NOMO-1 treated with dmso at 0.1 percent for 144 hours (cell line): ENCODE measurements around the gene FCHO1.
"Not testable (repeated sequence)": the region's sequence is repeated elsewhere in the genome, so short reads cannot be mapped to it uniquely, and the experiment has no call there.

ENCODE experiments used
- DNase-seq: peaks from one replicate; lab custom pipeline; 2025; ENCODE audit not compliant: unreplicated experiment; lab: John Stamatoyannopoulos, UW

The FCHO1 gene

GRCh38 chr19:17790059-17790780 is 38.9 kb downstream of the FCHO1 start:
- DNase-seq = no peak

- DNase-seq = no peak
Observed at GRCh38 chr19:17794412-17794730, 43.1 kb downstream of the FCHO1 start.

GRCh38 chr19:17794731-17795494 is 43.6 kb downstream of the FCHO1 start, which contains the start of gene B3GNT3:
B3GNT3 (plus strand) TSS chr19:17795138; CDS start chr19:17807808, 12,670 bp downstream.
- no peak for DNase-seq

GRCh38 chr19:17795495-17795856 is 44.2 kb downstream of the FCHO1 start:
- no peak for DNase-seq

GRCh38 chr19:17796013-17796837 is 44.9 kb downstream of the FCHO1 start:
- DNase-seq = no peak

- DNase-seq = no peak
Observed at GRCh38 chr19:17796838-17797423, 45.7 kb downstream of the FCHO1 start.

- DNase-seq = no peak
Observed at GRCh38 chr19:17797424-17798201, 46.3 kb downstream of the FCHO1 start.

GRCh38 chr19:17798599-17798998 is 47.3 kb downstream of the FCHO1 start:
- not testable (repeated sequence) for DNase-seq

GRCh38 chr19:17802137-17802858 is 51.0 kb downstream of the FCHO1 start:
- no peak for DNase-seq

GRCh38 chr19:17803264-17803896 is 52.1 kb downstream of the FCHO1 start:
- peak; percentile 63 for DNase-seq

GRCh38 chr19:17805427-17805826 is 54.1 kb downstream of the FCHO1 start:
- no peak for DNase-seq

GRCh38 chr19:17806945-17807344 is 55.7 kb downstream of the FCHO1 start:
- peak; percentile 4 for DNase-seq

GRCh38 chr19:17807731-17808316 is 56.5 kb downstream of the FCHO1 start:
- DNase-seq = no peak

GRCh38 chr19:17811103-17811502 is 59.8 kb downstream of the FCHO1 start:
- no peak for DNase-seq

GRCh38 chr19:17811681-17812080 is 60.4 kb downstream of the FCHO1 start:
- DNase-seq = no peak

GRCh38 chr19:17812099-17812498 is 60.8 kb downstream of the FCHO1 start:
- DNase-seq = no peak

- DNase-seq = no peak
Observed at GRCh38 chr19:17817668-17818363, 66.5 kb downstream of the FCHO1 start.

GRCh38 chr19:17821190-17821589 is 69.9 kb downstream of the FCHO1 start, which contains the start of gene INSL3:
INSL3 (minus strand) TSS chr19:17821519; CDS start chr19:17821506, 13 bp downstream.
- DNase-seq = no peak
